ENCODE data around the gene OR2G3. TPM values are rescaled to one million over a fixed set of nuclear protein-coding genes. Genes with fewer than 3 reads are reported as not detected.

Gene OR2G3
- not detected in 2 replicates for total RNA-seq

DNA sequence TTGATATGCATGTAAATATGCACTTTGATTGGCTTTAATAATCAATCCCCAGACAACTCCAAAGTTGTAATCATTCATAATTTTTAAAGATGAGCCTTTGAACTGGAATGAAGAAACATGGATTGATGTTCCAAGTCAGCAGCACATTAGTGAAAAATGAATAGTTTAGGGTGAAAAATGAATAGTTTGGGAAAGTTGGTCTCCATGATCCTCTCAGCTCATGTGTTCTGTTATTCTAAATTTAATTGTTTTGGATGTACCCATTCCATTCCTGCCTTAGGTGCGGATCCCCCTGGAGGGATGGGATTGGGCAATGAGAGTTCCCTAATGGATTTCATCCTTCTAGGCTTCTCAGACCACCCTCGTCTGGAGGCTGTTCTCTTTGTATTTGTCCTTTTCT lies at the start of gene OR2G3:
OR2G3 (plus strand) TSS at position 301 of the 400 bp plus-strand sequence; CDS start at position 301, 0 bp downstream.

DNA sequence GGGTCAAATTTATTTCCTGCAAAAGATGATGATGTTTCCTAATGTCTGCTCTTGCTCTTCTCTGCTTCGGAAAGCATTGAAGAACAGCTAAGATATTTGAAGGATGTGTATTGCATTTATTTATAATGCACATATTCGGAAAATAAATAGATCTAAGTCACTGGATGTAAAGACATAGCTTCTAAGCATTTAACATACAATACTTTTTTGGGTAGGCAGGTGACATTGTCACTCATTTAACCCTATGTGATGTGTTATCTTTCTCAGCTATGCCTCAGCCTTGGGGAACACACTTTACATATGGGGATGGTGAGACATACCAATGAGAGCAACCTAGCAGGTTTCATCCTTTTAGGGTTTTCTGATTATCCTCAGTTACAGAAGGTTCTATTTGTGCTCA lies 17.3 kb upstream of the OR2G3 start, which contains the start of gene OR2G2:
OR2G2 (plus strand) TSS at position 301 of the 400 bp plus-strand sequence; CDS start at position 301, 0 bp downstream.

Small RNAs within 50 kb of the gene (small RNA-seq; reads per million reads assigned to genes)
- gene RF00026 (ENCODE audit: low replicate concordance): not detected

Other genes with a start within 250 kb of the OR2G3 start
- gene NLRP3, start 189.4 kb upstream of the OR2G3 start, total RNA-seq: 1.3 and 8.9 TPM in 2 replicates
- not detected in 2 replicates for gene OR2B11, start 147.5 kb upstream of the OR2G3 start, total RNA-seq
- gene OR2C3, start 69.1 kb upstream of the OR2G3 start, total RNA-seq: under 0.01 TPM in 1 of 2 replicates, not detected in the other
- under 0.01 TPM in 2 replicates for gene GCSAML, start 56.5 kb upstream of the OR2G3 start, total RNA-seq
- not detected in 2 replicates for gene OR2G2, start 17.2 kb upstream of the OR2G3 start, total RNA-seq
- gene OR13G1, start 74.2 kb downstream of the OR2G3 start, total RNA-seq: not detected in 2 replicates
- not detected in 2 replicates for gene OR6F1, start 111.1 kb downstream of the OR2G3 start, total RNA-seq
- not detected in 2 replicates for gene OR14K1, start 133.0 kb downstream of the OR2G3 start, total RNA-seq
- not detected in 2 replicates for gene OR14A2, start 142.6 kb downstream of the OR2G3 start, total RNA-seq
- not detected in 2 replicates for gene OR1C1, start 155.0 kb downstream of the OR2G3 start, total RNA-seq
- gene OR14A16, start 218.5 kb downstream of the OR2G3 start, total RNA-seq: not detected in 2 replicates
- gene OR11L1, start 236.3 kb downstream of the OR2G3 start, total RNA-seq: not detected in 2 replicates

Measured in placental pericyte (primary cell).